SK-N-MC (cell line): ENCODE results near the gene CPNE6.
A peak's percentile ranks its signal among the peaks of the same experiment; 100 is the strongest.

Experiments used
- DNase-seq: peaks from one replicate; pipeline ENCODE4 v3.0.0-alpha.2; 2011; ENCODE audit warnings: low read depth, low spot score
- H3K27ac ChIP-seq: fragments of 200-600 bp; sonication (generic); 2 replicates; pipeline ENCODE4 v1.5.1; 2016; ENCODE audit warnings: mixed run types
- H3K36me3 ChIP-seq: fragments of 200-600 bp; sonication (generic); 2 replicates; pipeline ENCODE4 v1.6.1; 2017; ENCODE audit warnings: antibody characterized with exemption, low read length, mixed read lengths; ENCODE audit not compliant: insufficient read depth
- H3K4me3 ChIP-seq: fragments of 200-600 bp; sonication (generic); 2 replicates; pipeline ENCODE4 v1.5.1; 2016
- H3K9ac ChIP-seq: fragments of 200-600 bp; sonication (generic); 2 replicates; pipeline ENCODE4 v1.8.0; 2017; ENCODE audit warnings: mixed run types, mixed read lengths; ENCODE audit not compliant: insufficient read length
- H3K9me3 ChIP-seq: fragments of 200-600 bp; sonication (generic); 2 replicates; pipeline ENCODE4 v1.6.1; 2017; ENCODE audit warnings: low read depth, mild to moderate bottlenecking, antibody characterized with exemption, low read length, moderate library complexity, mixed read lengths
- EZH2 ChIP-seq: fragments of 200-600 bp; sonication (generic); IDR thresholded peaks from one replicate; pipeline ENCODE4 v1.6.1; 2017; ENCODE audit warnings: antibody characterized with exemption
- FOXP2 ChIP-seq: optimal IDR thresholded peaks from 2 replicates; pipeline ENCODE3; 2011; ENCODE audit warnings: mild to moderate bottlenecking, moderate library complexity; ENCODE audit not compliant: insufficient read depth; ENCODE audit errors: extremely low read length, control extremely low read depth
- POLR2AphosphoS5 ChIP-seq: IDR thresholded peaks from 2 replicates; pipeline ENCODE4 v1.6.1; 2012; ENCODE audit warnings: mild to moderate bottlenecking, low read depth, low read length, borderline replicate concordance

The CPNE6 gene

DNA sequence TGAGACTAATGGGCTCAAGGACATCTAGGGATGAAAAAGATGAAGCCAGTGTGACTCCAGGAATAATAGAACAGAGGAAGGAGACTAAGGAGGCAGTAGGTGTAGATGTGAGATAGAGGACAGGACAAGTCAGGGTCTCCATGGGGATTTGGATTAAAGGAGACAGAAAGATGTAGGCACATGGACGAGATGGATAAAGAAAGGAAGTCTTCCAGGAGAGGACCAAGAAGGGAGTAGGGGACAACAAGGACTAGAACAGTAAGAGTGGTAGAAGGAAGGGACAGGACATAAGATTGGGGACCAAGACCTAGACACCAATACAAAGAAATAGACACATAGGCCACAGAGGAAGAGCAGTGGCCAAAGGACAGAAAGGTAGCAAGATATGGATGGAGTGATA, 15.6 kb downstream of the CPNE6 start:
- Histone ChIP-seq H3K4me3 (no peak overlapping the region), H3K27ac (no peak overlapping the region), H3K36me3 (no peaks in the 10 kb centered on the region), H3K9me3 (no peaks in the 10 kb centered on the region), H3K9ac (no peak overlapping the region)
- DNase-seq = no peak
- no peak for TF ChIP-seq EZH2
- no peak for TF ChIP-seq POLR2AphosphoS5
- no peak for TF ChIP-seq FOXP2

DNA sequence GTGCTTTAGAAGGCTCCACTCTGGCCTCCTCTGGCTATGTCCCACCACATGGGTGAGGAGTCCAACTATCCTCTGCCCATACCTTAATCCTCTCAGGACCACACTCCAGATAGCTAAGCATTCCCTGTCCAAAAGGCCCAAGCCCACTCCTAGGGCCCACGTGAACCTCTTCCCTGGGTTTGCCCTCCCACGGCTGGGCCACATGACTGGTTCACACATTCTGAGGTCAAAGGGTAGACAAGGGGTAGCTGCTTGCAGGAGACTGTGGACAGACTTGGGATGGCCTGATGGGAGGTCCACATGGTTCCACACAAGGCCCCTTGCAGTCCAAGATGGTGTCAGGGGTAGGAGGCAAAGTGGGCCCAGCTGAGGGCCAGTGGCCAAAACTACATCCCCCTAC, 16.7 kb downstream of the CPNE6 start:
- no peak overlapping the region for H3K4me3 ChIP-seq
- no peak for DNase-seq
- H3K36me3 ChIP-seq = no peaks in the 10 kb centered on the region
- no peak overlapping the region for H3K9ac ChIP-seq
- TF ChIP-seq FOXP2 (no peak), EZH2 (no peak), POLR2AphosphoS5 (no peak)
- H3K27ac ChIP-seq = no peak overlapping the region
- no peaks in the 10 kb centered on the region for H3K9me3 ChIP-seq

DNA sequence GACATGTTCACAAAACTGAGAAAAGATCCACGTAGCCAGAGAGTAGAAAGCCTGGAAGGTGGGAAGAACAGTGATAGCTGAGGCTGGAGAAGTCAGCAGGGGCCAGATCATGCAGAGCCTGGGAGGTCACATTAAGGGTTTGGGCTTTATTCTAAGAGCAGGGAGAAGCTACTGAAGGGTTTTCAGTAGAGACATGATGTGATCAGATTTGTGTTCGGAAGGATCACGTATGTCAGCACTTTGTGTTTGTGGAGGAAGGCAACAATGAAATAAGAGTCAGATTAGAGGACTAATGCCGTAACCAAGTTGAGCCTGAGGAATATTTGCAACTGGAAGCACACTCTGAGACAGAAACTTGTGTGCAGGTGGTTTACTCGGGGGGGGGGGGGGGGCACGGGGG, 18.5 kb downstream of the CPNE6 start:
- H3K36me3 ChIP-seq = no peaks in the 10 kb centered on the region
- TF ChIP-seq FOXP2 = no peak
- no peak for TF ChIP-seq POLR2AphosphoS5
- TF ChIP-seq EZH2 = no peak
- no peaks in the 10 kb centered on the region for H3K9me3 ChIP-seq
- H3K9ac ChIP-seq = no peak overlapping the region
- DNase-seq = no peak
- H3K4me3 ChIP-seq = no peak overlapping the region
- H3K27ac ChIP-seq = no peak overlapping the region

DNA sequence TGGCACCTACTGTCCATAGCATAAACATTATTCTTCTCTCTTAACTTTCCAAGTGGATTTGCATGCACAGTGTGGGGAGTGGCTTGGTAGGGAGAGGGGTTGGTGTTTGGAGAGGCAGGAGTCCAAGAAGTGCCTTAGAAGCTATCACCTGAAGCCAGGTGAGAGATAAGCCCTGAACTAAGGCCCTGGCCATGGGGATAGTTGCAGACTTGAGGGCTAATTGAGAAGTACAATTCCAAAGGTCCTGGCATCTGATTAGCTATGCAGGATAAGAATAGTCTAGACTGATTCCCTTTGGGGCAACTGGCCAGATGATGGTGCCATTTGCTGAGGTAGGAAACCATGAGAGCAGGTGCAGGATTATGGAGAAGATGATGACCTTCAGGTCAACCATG, 20.7 kb downstream of the CPNE6 start:
- Histone ChIP-seq H3K9ac (no peak overlapping the region), H3K9me3 (no peaks in the 10 kb centered on the region), H3K36me3 (peaks cover 6% of the 10 kb centered on the region; the same call in 1 of the 2 replicates), H3K4me3 (no peak overlapping the region), H3K27ac (no peak overlapping the region)
- TF ChIP-seq POLR2AphosphoS5 (no peak), EZH2 (no peak), FOXP2 (no peak)
- DNase-seq = no peak

DNA sequence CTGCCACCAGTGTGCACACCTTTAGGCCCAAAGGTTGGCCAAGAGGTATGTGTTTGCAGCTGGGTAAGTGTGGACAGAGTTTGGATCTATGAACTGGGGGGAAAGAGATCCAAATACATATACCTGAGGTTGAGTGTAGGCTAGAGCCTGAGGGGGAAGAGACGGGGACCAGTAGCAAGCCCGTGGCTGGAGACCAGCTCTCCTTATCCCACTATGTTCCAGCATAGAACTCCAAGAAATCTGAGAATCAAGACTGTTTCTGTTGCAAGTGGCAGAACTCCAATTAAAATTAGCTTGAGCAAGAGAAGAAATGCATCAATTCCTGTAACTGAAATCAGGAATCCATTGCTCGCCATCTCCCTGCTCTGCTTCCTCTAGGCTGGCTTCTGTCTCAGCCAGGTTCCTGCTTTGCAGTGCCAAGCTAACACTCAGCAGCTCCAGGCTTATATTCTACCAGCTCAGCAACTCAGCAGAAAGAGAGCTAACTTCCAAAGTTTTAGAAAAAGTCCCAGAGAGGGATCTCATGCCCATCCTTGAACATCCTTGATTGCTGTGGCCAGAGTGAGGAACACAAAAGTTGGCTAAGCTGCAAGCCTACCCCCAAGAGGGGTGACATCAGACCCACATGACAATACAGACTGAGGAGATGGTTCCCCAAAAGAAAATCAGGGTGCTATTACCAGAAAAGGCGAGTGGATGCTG, 21.3 kb downstream of the CPNE6 start:
- H3K27ac ChIP-seq = peak overlapping the region; percentile 92; the same call in 1 of the 2 replicates
- H3K9me3 ChIP-seq = no peaks in the 10 kb centered on the region
- no peak overlapping the region for H3K9ac ChIP-seq
- H3K36me3 ChIP-seq = peaks cover 6% of the 10 kb centered on the region; the same call in 1 of the 2 replicates
- DNase-seq = no peak
- no peak for TF ChIP-seq FOXP2
- no peak for TF ChIP-seq POLR2AphosphoS5
- no peak for TF ChIP-seq EZH2
- H3K4me3 ChIP-seq = no peak overlapping the region

DNA sequence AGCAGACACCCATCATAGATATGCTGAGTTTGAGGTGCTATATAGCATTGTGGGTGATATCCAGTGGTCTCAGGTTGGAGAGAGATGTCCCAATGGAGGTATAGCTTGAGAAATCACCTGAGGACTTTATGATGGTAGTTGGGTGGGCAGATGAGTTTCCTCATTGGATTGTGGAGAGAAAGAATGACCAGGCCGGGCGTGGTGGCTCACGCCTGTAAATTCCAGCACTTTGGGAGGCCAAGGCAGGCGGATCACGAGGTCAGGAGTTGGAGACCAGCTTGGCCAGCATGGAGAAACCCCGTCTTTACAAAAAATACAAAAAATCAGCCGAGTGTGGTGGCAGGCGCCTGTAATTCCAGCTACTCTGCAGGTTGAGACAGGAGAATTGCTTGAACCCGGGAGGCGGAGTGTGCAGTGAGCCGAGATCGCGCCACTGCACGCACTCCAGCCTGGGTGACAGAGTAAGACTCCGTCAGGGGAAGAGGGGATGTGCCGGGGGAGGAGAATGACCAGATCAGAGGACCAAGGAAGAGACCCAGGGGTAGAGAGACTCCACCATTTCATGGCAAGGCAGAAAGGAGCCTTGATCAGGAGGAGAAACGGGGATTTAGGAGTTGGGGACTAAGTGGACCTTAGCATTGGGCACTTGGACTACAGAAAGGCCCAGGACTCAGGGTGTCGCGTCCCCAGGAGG, 22.0 kb downstream of the CPNE6 start:
- Histone ChIP-seq H3K36me3 (peaks cover 10% of the 10 kb centered on the region; the same call in 1 of the 2 replicates), H3K9ac (peak overlapping the region; percentile 99), H3K4me3 (peak overlapping the region; percentile 90), H3K9me3 (no peaks in the 10 kb centered on the region), H3K27ac (peak overlapping the region; percentile 92)
- no peak for DNase-seq
- no peak for TF ChIP-seq FOXP2
- no peak for TF ChIP-seq POLR2AphosphoS5
- TF ChIP-seq EZH2 = no peak

DNA sequence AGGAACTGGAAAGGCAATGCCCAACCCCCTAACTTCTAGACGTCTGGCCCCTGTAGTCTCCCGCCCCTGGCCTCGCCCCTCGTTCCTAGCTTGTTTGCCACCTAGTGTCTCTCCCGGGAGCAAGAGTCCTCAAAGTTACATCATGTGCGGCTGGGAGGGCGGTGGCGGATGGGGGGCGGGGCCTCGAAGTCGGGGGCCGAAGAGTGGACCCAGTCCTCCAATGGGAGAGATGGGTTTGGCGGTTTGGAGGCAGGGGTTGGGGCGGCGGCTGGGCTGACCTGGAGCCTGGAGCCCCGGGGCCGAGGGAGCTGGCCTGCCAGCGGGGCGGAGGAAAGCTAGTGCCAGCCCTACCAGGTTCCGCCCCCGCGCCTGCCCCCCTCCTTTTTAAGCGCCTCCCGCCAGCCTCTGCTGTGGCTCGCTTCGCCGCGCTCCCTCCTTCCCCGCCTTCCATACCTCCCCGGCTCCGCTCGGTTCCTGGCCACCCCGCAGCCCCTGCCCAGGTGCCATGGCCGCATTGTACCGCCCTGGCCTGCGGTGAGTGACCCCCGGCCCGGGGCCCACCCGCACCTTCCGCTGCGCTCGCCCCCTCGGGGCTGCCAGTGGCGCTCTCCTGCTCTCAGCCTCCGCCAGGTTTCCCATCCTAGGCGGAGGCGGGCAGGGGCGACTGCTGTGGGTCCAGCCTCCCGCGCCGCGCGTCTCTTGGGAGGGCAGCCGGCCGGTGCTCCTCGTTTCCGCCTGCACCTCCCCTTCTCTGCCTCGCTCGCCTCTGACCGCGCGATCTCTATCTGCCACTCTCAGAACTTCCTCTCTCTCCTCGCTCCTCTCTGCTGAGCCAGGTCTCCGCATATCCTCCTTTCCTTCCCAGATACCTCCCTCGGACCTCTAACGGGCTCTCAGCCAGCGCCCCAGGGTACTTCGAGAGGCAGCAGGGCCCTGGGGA, 22.8 kb downstream of the CPNE6 start, which contains the start of gene PCK2:
PCK2 (plus strand) TSS at position 411 of the 940 bp plus-strand sequence; CDS start at position 506, 95 bp downstream.
- no peaks in the 10 kb centered on the region for H3K9me3 ChIP-seq
- DNase-seq = peak; percentile 59
- peak within 1 kb of the TSS; percentile 99 for H3K9ac ChIP-seq
- H3K4me3 ChIP-seq = peak within 1 kb of the TSS; percentile 90
- H3K36me3 ChIP-seq = peaks cover 18% of the 10 kb centered on the region; the same call in 1 of the 2 replicates
- TF ChIP-seq FOXP2 = no peak
- peak; percentile 81 for TF ChIP-seq POLR2AphosphoS5
- peak within 1 kb of the TSS; percentile 92 for H3K27ac ChIP-seq

DNA sequence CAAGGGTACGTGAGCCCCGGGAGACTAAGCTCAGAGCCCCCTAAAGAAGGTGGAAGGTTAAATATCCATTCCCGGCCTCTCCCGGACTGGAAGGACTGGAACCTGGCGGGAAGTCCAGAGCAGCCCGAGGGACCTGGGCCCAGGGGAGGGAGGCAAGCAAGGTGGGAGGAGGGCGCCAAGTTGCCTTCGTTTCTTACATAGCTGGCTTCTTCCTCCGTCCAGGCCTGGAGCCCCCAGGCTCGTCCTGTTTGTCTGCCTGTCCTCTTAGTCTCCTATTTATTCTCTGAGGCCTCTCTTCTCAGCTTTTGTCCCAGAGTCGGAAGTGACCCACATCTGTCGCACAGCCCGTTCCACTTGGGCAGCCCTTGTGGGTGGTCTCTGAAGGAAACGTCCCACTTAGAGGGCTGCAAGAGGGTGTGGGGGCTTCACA, 23.5 kb downstream of the CPNE6 start:
- peak overlapping the region; percentile 99 for H3K9ac ChIP-seq
- peak overlapping the region; percentile 89; the same call in 1 of the 2 replicates for H3K27ac ChIP-seq
- no peak for DNase-seq
- peaks cover 24% of the 10 kb centered on the region; the same call in 1 of the 2 replicates for H3K36me3 ChIP-seq
- H3K9me3 ChIP-seq = no peaks in the 10 kb centered on the region
- TF ChIP-seq POLR2AphosphoS5 (no peak), FOXP2 (no peak), EZH2 (no peak)
- peak overlapping the region; percentile 90 for H3K4me3 ChIP-seq
